Ectodermal cell (in vitro differentiated cells): ENCODE results near the gene TSPAN11.

ENCODE experiments used
- H3K27ac ChIP-seq: 2 replicates; pipeline ENCODE4 v1.7.0; 2013; ENCODE audit warnings: mild to moderate bottlenecking, low read depth, low read length; ENCODE audit not compliant: insufficient read depth, poor library complexity, severe bottlenecking
- H3K27me3 ChIP-seq: 2 replicates; pipeline ENCODE4 v1.7.0; 2013; ENCODE audit warnings: mild to moderate bottlenecking, low read length; ENCODE audit not compliant: insufficient read depth, control insufficient read depth, poor library complexity, severe bottlenecking
- H3K36me3 ChIP-seq: one replicate; pipeline ENCODE4 v1.7.0; 2013; ENCODE audit warnings: low read length; ENCODE audit not compliant: control insufficient read depth, insufficient read depth
- H3K4me1 ChIP-seq: one replicate; pipeline ENCODE4 v1.7.0; 2013; ENCODE audit warnings: low read length; ENCODE audit not compliant: control insufficient read depth, insufficient read depth
- H3K4me3 ChIP-seq: 2 replicates; pipeline ENCODE4 v1.7.0; 2013; ENCODE audit warnings: low read depth, low read length, control low read depth; ENCODE audit not compliant: insufficient read depth
- H3K9me3 ChIP-seq: 2 replicates; pipeline ENCODE4 v1.7.0; 2013; ENCODE audit warnings: mild to moderate bottlenecking, low read length, moderate library complexity; ENCODE audit not compliant: control insufficient read depth
- WGBS, 2 experiments: methylation state at CpG; one replicate each; pipeline ENCODE4 v1.1.7; 2013; ENCODE audit warnings: missing lambda C conversion rate in 2 of 2; 5-methylcytosine and 5-hydroxymethylcytosine counted together

TSPAN11 gene

GRCh38 chr12:30969006-30969405 is 42.5 kb downstream of the TSPAN11 start:
- peaks cover 7% of the 10 kb centered on the region for H3K4me1 ChIP-seq
- no peak overlapping the region for H3K27ac ChIP-seq
- H3K4me3 ChIP-seq: no peak overlapping the region
- no peaks in the 10 kb centered on the region for H3K27me3 ChIP-seq
- H3K9me3 ChIP-seq: no peaks in the 10 kb centered on the region
- WGBS, 2 experiments: 89 to 94% methylated on average over 3 of the region's 3 CpGs
- no peaks in the 10 kb centered on the region for H3K36me3 ChIP-seq

GRCh38 chr12:30969606-30970395 is 43.3 kb downstream of the TSPAN11 start:
- H3K36me3 ChIP-seq: no peaks in the 10 kb centered on the region
- 69 to 71% methylated on average over 5 of the region's 5 CpGs for WGBS, 2 experiments
- H3K27ac ChIP-seq: no peak overlapping the region
- H3K9me3 ChIP-seq: no peaks in the 10 kb centered on the region
- no peak overlapping the region for H3K4me3 ChIP-seq
- H3K27me3 ChIP-seq: no peaks in the 10 kb centered on the region
- peaks cover 7% of the 10 kb centered on the region for H3K4me1 ChIP-seq

DNA sequence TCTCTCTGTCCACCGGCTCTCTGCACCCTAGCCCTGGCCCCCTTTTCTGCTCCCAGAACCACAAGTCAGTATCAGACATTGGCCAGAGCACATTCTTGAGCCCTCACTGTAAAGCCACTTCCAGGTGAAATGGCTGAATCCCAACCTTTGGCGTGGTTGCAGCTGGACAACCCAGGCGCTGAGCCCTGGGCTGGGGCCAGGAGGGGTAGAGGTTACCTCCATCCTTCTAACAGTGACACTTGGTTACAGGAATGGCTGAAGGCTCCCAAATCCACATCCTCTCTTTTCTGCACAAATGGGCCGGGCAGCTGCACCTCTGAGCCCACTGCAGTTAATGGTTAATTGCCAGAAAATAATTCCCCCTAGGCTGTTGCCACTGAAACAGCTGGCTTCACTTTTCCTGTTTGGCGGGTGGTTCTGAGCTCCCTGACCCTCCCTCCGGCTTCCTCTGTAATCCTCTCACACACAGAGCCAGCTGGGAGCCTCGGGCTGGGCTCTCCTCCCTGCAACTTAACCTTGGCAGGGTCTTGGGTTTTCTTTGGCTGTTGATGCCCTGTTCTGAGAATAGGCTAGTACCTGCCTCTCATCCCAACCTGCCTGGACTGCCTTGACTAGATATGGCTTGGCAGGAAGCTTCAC is 44.1 kb downstream of the TSPAN11 start:
- Histone ChIP-seq H3K27me3 (no peaks in the 10 kb centered on the region), H3K27ac (no peak overlapping the region), H3K4me1 (peaks cover 7% of the 10 kb centered on the region), H3K9me3 (no peaks in the 10 kb centered on the region), H3K36me3 (no peaks in the 10 kb centered on the region), H3K4me3 (no peak overlapping the region)
- WGBS, 2 experiments: 79 to 85% methylated on average over 7 of the region's 7 CpGs

DNA sequence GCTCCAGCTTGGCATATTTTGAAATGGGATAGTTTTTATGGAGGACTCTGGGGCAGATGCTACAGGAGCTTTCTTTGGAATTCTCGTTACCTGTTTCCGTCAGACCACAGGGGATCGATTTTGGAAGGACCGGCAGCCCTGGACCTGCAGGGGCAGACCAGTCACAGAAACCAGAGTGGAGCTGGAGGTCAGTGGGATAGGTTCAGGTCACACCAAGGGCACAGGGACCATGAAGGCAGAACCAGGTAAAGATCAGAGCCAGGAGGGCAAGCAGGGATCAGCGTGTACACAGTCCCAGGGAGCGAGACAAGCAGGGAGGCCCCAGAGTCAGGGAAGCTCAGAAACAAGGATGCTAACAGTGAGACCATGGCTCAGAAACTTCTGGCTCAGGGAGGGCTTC is 45.5 kb downstream of the TSPAN11 start:
- H3K27ac ChIP-seq: no peak overlapping the region
- peaks cover 7% of the 10 kb centered on the region for H3K4me1 ChIP-seq
- 90 to 91% methylated on average over 6 of the region's 6 CpGs for WGBS, 2 experiments
- no peaks in the 10 kb centered on the region for H3K36me3 ChIP-seq
- H3K9me3 ChIP-seq: no peaks in the 10 kb centered on the region
- no peak overlapping the region for H3K4me3 ChIP-seq
- no peaks in the 10 kb centered on the region for H3K27me3 ChIP-seq

DNA sequence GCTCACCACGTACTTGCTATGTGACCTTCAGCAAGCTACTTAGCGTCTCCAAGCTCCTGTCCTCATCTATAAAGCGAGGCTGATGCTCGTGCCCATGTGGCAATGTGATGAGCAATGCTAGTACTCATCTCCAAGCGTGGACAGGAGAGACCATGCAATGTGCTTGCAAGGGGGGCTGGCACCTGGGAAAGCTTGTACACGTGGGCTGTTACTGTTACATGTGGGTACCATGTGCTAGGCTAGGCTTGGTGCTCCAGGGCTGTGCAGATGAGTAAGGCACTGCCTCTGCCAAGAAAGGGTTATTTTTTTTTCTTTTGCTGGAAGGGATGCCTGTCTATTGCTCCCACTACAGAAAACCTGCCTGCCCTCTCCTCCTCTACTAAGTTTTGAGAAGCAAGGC is 46.6 kb downstream of the TSPAN11 start:
- WGBS, 2 experiments: 93% methylated on average over 6 of the region's 6 CpGs
- Histone ChIP-seq H3K4me3 (no peak overlapping the region), H3K9me3 (no peaks in the 10 kb centered on the region), H3K27me3 (no peaks in the 10 kb centered on the region), H3K4me1 (peaks cover 12% of the 10 kb centered on the region), H3K27ac (no peak overlapping the region), H3K36me3 (no peaks in the 10 kb centered on the region)

DNA sequence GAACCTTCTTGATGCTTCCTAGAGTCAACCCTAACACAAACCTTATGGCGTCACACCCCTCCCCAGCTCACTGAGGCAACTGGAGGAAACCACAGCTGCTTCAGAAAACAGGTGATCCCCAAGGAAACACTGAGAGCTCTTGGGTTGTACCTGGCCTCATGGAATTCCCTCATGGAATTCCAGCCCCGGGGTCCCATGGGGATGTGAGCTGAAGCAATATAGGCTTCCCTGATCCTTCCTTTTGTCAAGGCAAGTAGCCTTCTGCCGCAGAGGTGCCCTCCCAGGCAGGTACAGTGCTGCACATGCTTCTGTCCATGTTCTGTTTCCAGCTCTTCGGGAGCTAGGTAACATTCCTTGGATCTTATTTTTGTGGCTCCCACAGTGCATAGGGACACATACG is 47.3 kb downstream of the TSPAN11 start:
- Histone ChIP-seq H3K9me3 (no peaks in the 10 kb centered on the region), H3K27me3 (no peaks in the 10 kb centered on the region), H3K27ac (no peak overlapping the region), H3K4me3 (no peak overlapping the region), H3K4me1 (peaks cover 12% of the 10 kb centered on the region), H3K36me3 (no peaks in the 10 kb centered on the region)
- WGBS, 2 experiments: 90 to 91% methylated on average over 5 of the region's 5 CpGs

- Histone ChIP-seq H3K27me3 (no peaks in the 10 kb centered on the region), H3K4me1 (peaks cover 13% of the 10 kb centered on the region), H3K27ac (no peak overlapping the region), H3K4me3 (no peak overlapping the region), H3K36me3 (no peaks in the 10 kb centered on the region), H3K9me3 (no peaks in the 10 kb centered on the region)
- WGBS, 2 experiments: 89 to 90% methylated on average over 20 of the region's 20 CpGs
Measured at GRCh38 chr12:30974746-30975500, 48.4 kb downstream of the TSPAN11 start.

- H3K4me1 ChIP-seq: peaks cover 8% of the 10 kb centered on the region
- no peak overlapping the region for H3K27ac ChIP-seq
- no peaks in the 10 kb centered on the region for H3K9me3 ChIP-seq
- no peak overlapping the region for H3K4me3 ChIP-seq
- H3K36me3 ChIP-seq: no peaks in the 10 kb centered on the region
- WGBS, 2 experiments: 95 to 97% methylated on average over 6 of the region's 6 CpGs
- H3K27me3 ChIP-seq: no peaks in the 10 kb centered on the region
Measured at GRCh38 chr12:30975581-30975980, 49.0 kb downstream of the TSPAN11 start.

GRCh38 chr12:30976206-30976605 is 49.7 kb downstream of the TSPAN11 start:
- H3K36me3 ChIP-seq: no peaks in the 10 kb centered on the region
- WGBS, 2 experiments: 83 to 88% methylated on average over 7 of the region's 7 CpGs
- no peak overlapping the region for H3K4me3 ChIP-seq
- H3K27me3 ChIP-seq: no peaks in the 10 kb centered on the region
- no peak overlapping the region for H3K27ac ChIP-seq
- H3K9me3 ChIP-seq: no peaks in the 10 kb centered on the region
- peaks cover 8% of the 10 kb centered on the region for H3K4me1 ChIP-seq

DNA sequence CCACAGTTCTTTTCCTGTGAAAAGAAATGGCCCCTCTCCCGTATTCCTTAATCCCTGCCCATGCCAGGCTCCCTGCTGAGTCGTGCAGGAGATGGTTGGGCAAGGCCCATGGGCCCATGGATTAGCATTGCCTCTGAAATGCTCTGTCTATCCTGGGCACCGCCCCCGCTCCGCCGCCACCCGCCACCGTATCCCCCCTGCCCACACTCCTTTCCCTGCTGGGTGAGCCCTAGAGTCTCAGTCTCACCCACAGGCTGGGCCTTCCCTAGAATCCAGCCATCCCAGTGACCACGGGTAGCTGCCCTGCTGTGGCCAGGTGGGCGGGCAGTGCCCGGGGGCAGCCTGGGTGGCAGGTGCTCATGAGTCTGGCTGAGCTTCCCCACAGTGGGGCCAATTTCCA is 50.6 kb downstream of the TSPAN11 start:
- Histone ChIP-seq H3K27ac (no peak overlapping the region), H3K4me1 (peaks cover 8% of the 10 kb centered on the region), H3K9me3 (no peaks in the 10 kb centered on the region), H3K36me3 (no peaks in the 10 kb centered on the region), H3K27me3 (no peaks in the 10 kb centered on the region), H3K4me3 (no peak overlapping the region)
- WGBS, 2 experiments: 86 to 87% methylated on average over 11 of the region's 11 CpGs
